Sigmoid colon (tissue), 7 donors: ENCODE results near the gene ACACA. TPM values are rescaled to one million over a fixed set of nuclear protein-coding genes. Genes with fewer than 3 reads are reported as not detected.

ENCODE experiments used
- DNase-seq: peaks from one replicate; pipeline ENCODE4 v3.0.0-alpha.2; 2019
- H3K27ac ChIP-seq, 4 donors: fragments of 200-600 bp; sonication (generic); one replicate each; pipeline ENCODE4 v1.5.1; 2016 to 2019; ENCODE audit warnings: mild to moderate bottlenecking in 1 of 4
- H3K27me3 ChIP-seq, 3 donors: fragments of 200-600 bp; sonication (generic); one replicate each; pipeline ENCODE4 v1.5.1; 2019; ENCODE audit warnings: mild to moderate bottlenecking in 1 of 3
- H3K36me3 ChIP-seq, 4 donors: fragments of 200-600 bp; sonication (generic); one replicate each; pipeline ENCODE4 v1.5.1; 2016 to 2019
- H3K4me1 ChIP-seq, 4 donors: fragments of 200-600 bp; sonication (generic); one replicate each; pipeline ENCODE4 v1.5.1; 2017 to 2019
- H3K4me3 ChIP-seq, 4 donors: fragments of 200-600 bp; sonication (generic); one replicate each; pipeline ENCODE4 v1.5.1; 2017 to 2019; ENCODE audit warnings: mild to moderate bottlenecking in 2 of 4, moderate library complexity in 1 of 4
- H3K9me3 ChIP-seq, 4 donors: fragments of 200-600 bp in 3 of 4; sonication (generic) in 3 of 4; one replicate each; pipeline versions ENCODE4 v1.5.1 to v1.6.1; 2013 to 2019
- CTCF ChIP-seq, 4 experiments: fragments of 450-650 bp in 3 of 4; fragments of 200-600 bp in 1 of 4; IDR thresholded peaks; one replicate each; pipeline ENCODE4 v1.5.1; 2016 to 2019; ENCODE audit warnings: antibody characterized with exemption in 4 of 4, mild to moderate bottlenecking in 3 of 4, moderate library complexity in 2 of 4
- EP300 ChIP-seq, 4 donors: sonication (generic); formaldehyde crosslinking; IDR thresholded peaks; one replicate each; pipeline ENCODE4 v1.6.1; 2017; ENCODE audit warnings: antibody characterized with exemption in 4 of 4
- POLR2A ChIP-seq, 2 donors: fragments of 450-650 bp; IDR thresholded peaks; one replicate each; pipeline ENCODE4 v1.6.1; 2016; ENCODE audit warnings: antibody characterized with exemption in 2 of 2, mild to moderate bottlenecking in 2 of 2, moderate library complexity in 2 of 2
- POLR2AphosphoS5 ChIP-seq, 4 donors: sonication (generic); formaldehyde crosslinking; IDR thresholded peaks; one replicate each; pipeline ENCODE4 v1.6.1; 2017; ENCODE audit warnings: antibody characterized with exemption in 4 of 4
- WGBS, 2 donors: extraction: QIAGEN DNeasy Blood & Tissue Kit; methylation state at CpG; one replicate each; pipeline ENCODE4 v1.1.7; 2013; 5-methylcytosine and 5-hydroxymethylcytosine counted together
- intact Hi-C: fragments of 100-400 bp; cut with DNase I; formaldehyde crosslinking; loops from one replicate; pipeline ENCODE4 v1.15.1; 2023
- polyA plus RNA-seq, 3 donors: library from polyadenylated mRNA; stranded (reverse); fragments of 200-250 nt; gene quantifications; one replicate each; pipeline ENCODE4 v1.2.3, GENCODE V29; 2013
- total RNA-seq, 4 donors: library from RNA; depleted of rRNA; stranded (reverse); fragments of >200 nt; gene quantifications; one replicate each; pipeline ENCODE4 v1.1.0, GENCODE V29; 2016
- donor health status: healthy with polysubstance abuse.
- donor health status: Bipolar disorder and iron deficiency.
- donor health status: healthy.

Gene ACACA
- total and polyA plus RNA-seq, 7 donors, result 10.8 to 38.9 (median 27.6) TPM

- no peaks in the 10 kb centered on the region for H3K9me3 ChIP-seq
- WGBS, 2 donors, result 76 to 88% methylated on average over 7 of the region's 7 CpGs
- H3K36me3 ChIP-seq, result peaks cover 0 to 52% (median 10%) of the 10 kb centered on the region in 4 donors
- peaks cover 0 to 11% (median 10%) of the 10 kb centered on the region in 4 donors for H3K4me1 ChIP-seq
- intact Hi-C loops, result no loop called here
- DNase-seq, result peak; percentile 77
- no peaks in the 10 kb centered on the region for H3K27me3 ChIP-seq
- H3K4me3 ChIP-seq, result no peak overlapping the region
- no peak overlapping the region for H3K27ac ChIP-seq
- TF ChIP-seq CTCF (IDR thresholded peaks at IDR 0.05), result no peak
- no peak for TF ChIP-seq EP300 (IDR thresholded peaks at IDR 0.05)
- no peak for TF ChIP-seq POLR2AphosphoS5 (IDR thresholded peaks at IDR 0.05)
- TF ChIP-seq POLR2A (IDR thresholded peaks at IDR 0.05), result no peak
Observed at GRCh38 chr17:37107406-37108083, 299.1 kb downstream of the ACACA start.

- Histone ChIP-seq H3K36me3 (peaks cover 0 to 48% (median 4%) of the 10 kb centered on the region in 4 donors), H3K27me3 (no peaks in the 10 kb centered on the region)
- WGBS, 2 donors, result 95 to 99% methylated on average over 1 of the region's 1 CpG
Observed at GRCh38 chr17:37106049-37106448, 300.6 kb downstream of the ACACA start.

GRCh38 chr17:37103231-37103630 lies 303.4 kb downstream of the ACACA start:
- WGBS, 2 donors, result 96 to 98% methylated on average over 4 of the region's 4 CpGs
- Histone ChIP-seq H3K27ac (no peak overlapping the region), H3K4me1 (peaks cover 0 to 15% (median 10%) of the 10 kb centered on the region in 4 donors), H3K9me3 (no peaks in the 10 kb centered on the region), H3K4me3 (no peak overlapping the region), H3K27me3 (no peaks in the 10 kb centered on the region), H3K36me3 (peaks cover 0 to 30% (median 3%) of the 10 kb centered on the region in 4 donors)
- no peak for DNase-seq
- intact Hi-C loops, result no loop called here
- TF ChIP-seq POLR2A (IDR thresholded peaks at IDR 0.05) (no peak), POLR2AphosphoS5 (IDR thresholded peaks at IDR 0.05) (no peak)

More at GRCh38 chr17:37106049-37106448, 300.6 kb downstream of the ACACA start:
- H3K4me1 ChIP-seq, result peaks cover 0 to 11% (median 10%) of the 10 kb centered on the region in 4 donors
- DNase-seq, result no peak
- no peaks in the 10 kb centered on the region for H3K9me3 ChIP-seq
- no peak overlapping the region for H3K4me3 ChIP-seq
- TF ChIP-seq POLR2A (IDR thresholded peaks at IDR 0.05) (no peak), POLR2AphosphoS5 (IDR thresholded peaks at IDR 0.05) (no peak), CTCF (IDR thresholded peaks at IDR 0.05) (no peak), EP300 (IDR thresholded peaks at IDR 0.05) (no peak)
- intact Hi-C loops, result no loop called here
- no peak overlapping the region for H3K27ac ChIP-seq

- H3K36me3 ChIP-seq, result peaks cover 0 to 49% (median 13%) of the 10 kb centered on the region in 4 donors
- H3K9me3 ChIP-seq, result no peaks in the 10 kb centered on the region
- no peak overlapping the region for H3K4me3 ChIP-seq
- no peaks in the 10 kb centered on the region for H3K27me3 ChIP-seq
- TF ChIP-seq EP300 (IDR thresholded peaks at IDR 0.05) (no peak), POLR2AphosphoS5 (IDR thresholded peaks at IDR 0.05) (no peak), POLR2A (IDR thresholded peaks at IDR 0.05) (no peak), CTCF (IDR thresholded peaks at IDR 0.05) (no peak)
- peaks cover 0 to 5% (median 0%) of the 10 kb centered on the region in 4 donors for H3K4me1 ChIP-seq
- intact Hi-C loops, result no loop called here
- H3K27ac ChIP-seq, result no peak overlapping the region
- 96 to 98% methylated on average over 2 of the region's 2 CpGs for WGBS, 2 donors
- DNase-seq, result no peak
Observed at GRCh38 chr17:37101306-37101705, 305.3 kb downstream of the ACACA start.

- no peak overlapping the region for H3K27ac ChIP-seq
- H3K27me3 ChIP-seq, result no peaks in the 10 kb centered on the region
- H3K4me1 ChIP-seq, result peaks cover 0 to 5% (median 0%) of the 10 kb centered on the region in 4 donors
- DNase-seq, result no peak
- intact Hi-C loops, result no loop called here
- WGBS, 2 donors, result 90 to 97% methylated on average over 4 of the region's 4 CpGs
- no peak overlapping the region for H3K4me3 ChIP-seq
- H3K9me3 ChIP-seq, result no peaks in the 10 kb centered on the region
- TF ChIP-seq POLR2AphosphoS5 (IDR thresholded peaks at IDR 0.05), result no peak
- no peak for TF ChIP-seq CTCF (IDR thresholded peaks at IDR 0.05)
- no peak for TF ChIP-seq POLR2A (IDR thresholded peaks at IDR 0.05)
- TF ChIP-seq EP300 (IDR thresholded peaks at IDR 0.05), result no peak
- peaks cover 0 to 59% (median 17%) of the 10 kb centered on the region in 4 donors for H3K36me3 ChIP-seq
Observed at GRCh38 chr17:37100231-37100630, 306.4 kb downstream of the ACACA start.
